HCT116 (cell line): ENCODE results near the gene AKAP4. TPM values are rescaled to one million over a fixed set of nuclear protein-coding genes. Genes with fewer than 3 reads are reported as not detected.

Experiments used
- ATAC-seq: fragments of 200-7000 bp; cut with Tn5 transposase; 2 replicates; pipeline ENCODE4 v1.9.1; 2020; ENCODE audit warnings: mild to moderate bottlenecking, moderate library complexity
- BruUV-seq: library from RNA; stranded (reverse); fragments of 400-500 nt; replicated peaks from 2 replicates; lab custom pipeline; 2021; lab: Mats Ljungman, UMichigan
- CTCF ChIA-PET: fragments of 300-600 bp; sonication (Branson Sonifier 250); formaldehyde crosslinking; loops from one replicate; lab custom pipeline; 2021; ENCODE audit warnings: antibody characterized with exemption; lab: Charles Lee
- POLR2A ChIA-PET: fragments of 300-600, 350-600 bp; sonication (Branson Sonifier 250); formaldehyde crosslinking; loops from one replicate; lab custom pipeline; 2021; ENCODE audit warnings: antibody characterized with exemption; lab: Charles Lee
- RAD21 ChIA-PET, 2 experiments: fragments of 300-600 bp; sonication (Branson Sonifier 250); formaldehyde crosslinking; loops; one replicate each; lab custom pipeline; 2023; ENCODE audit warnings: low total read pairs in 2 of 2; ENCODE audit not compliant: uncharacterized antibody in 2 of 2, unreplicated experiment in 2 of 2, low non-redundant PET in 1 of 2; lab: Charles Lee
- DNase-seq: peaks from one replicate; pipeline ENCODE4 v3.0.0-alpha.2; 2010; ENCODE audit warnings: low read depth, low spot score
- H2AFZ ChIP-seq: fragments of 200-600 bp; shearing (Covaris generic), sonication (generic); 2 replicates; pipeline ENCODE4 v1.6.1; 2017; ENCODE audit warnings: low read depth, mixed run types, mixed read lengths, antibody characterized with exemption, low read length; ENCODE audit not compliant: poor library complexity, severe bottlenecking
- H3K27ac ChIP-seq: 2 replicates; pipeline ENCODE4 v1.5.1; 2012; ENCODE audit warnings: low read depth, low read length
- H3K27me3 ChIP-seq: fragments of 200-600 bp; sonication (generic); 2 replicates; pipeline ENCODE4 v1.6.1; 2016; ENCODE audit warnings: mixed run types, low read length, mixed read lengths; ENCODE audit not compliant: insufficient read depth
- H3K36me3 ChIP-seq, 2 experiments: fragments of 200-500 bp in 1 of 2; fragments of 200-600 bp in 1 of 2; sonication (Bioruptor generic) in 1 of 2; sonication (generic) in 1 of 2; 2 replicates each; pipeline versions ENCODE4 v1.5.1 to v1.6.1; 2014 to 2016; ENCODE audit warnings: low read length in 2 of 2, inconsistent platforms in 1 of 2, mixed read lengths in 1 of 2, mixed run types in 1 of 2; ENCODE audit not compliant: insufficient read depth in 2 of 2, control insufficient read depth in 1 of 2
- H3K4me1 ChIP-seq, 2 experiments: fragments of 200-600 bp in 1 of 2; sonication (generic) in 1 of 2; 2 replicates each; pipeline versions ENCODE4 v1.5.1 to v1.6.1; 2012 to 2017; ENCODE audit warnings: low read length in 2 of 2, inconsistent platforms in 1 of 2, mild to moderate bottlenecking in 1 of 2, mixed read lengths in 1 of 2, mixed run types in 1 of 2, moderate library complexity in 1 of 2; ENCODE audit not compliant: insufficient read depth in 2 of 2, control insufficient read depth in 1 of 2
- H3K4me2 ChIP-seq: fragments of 200-600 bp; sonication (generic); 2 replicates; pipeline ENCODE4 v1.6.1; 2017; ENCODE audit warnings: mixed run types, low read length, mixed read lengths
- H3K4me3 ChIP-seq, 2 experiments: fragments of 200-600 bp in 1 of 2; sonication (generic) in 1 of 2; replicated peaks in 1 of 2; 2 replicates each; pipeline ENCODE4 v1.5.1; 2011 to 2016; ENCODE audit warnings: low read length in 2 of 2, control low read depth in 1 of 2, low read depth in 1 of 2, mild to moderate bottlenecking in 1 of 2, mixed read lengths in 1 of 2, mixed run types in 1 of 2
- H3K79me2 ChIP-seq: fragments of 200-600 bp; sonication (generic); 2 replicates; pipeline ENCODE4 v1.6.1; 2017; ENCODE audit warnings: mild to moderate bottlenecking, mixed run types, low read length, moderate library complexity, mixed read lengths; ENCODE audit not compliant: insufficient read depth
- H3K9ac ChIP-seq: fragments of 200-600 bp; sonication (generic); 2 replicates; pipeline ENCODE4 v1.6.1; 2016; ENCODE audit warnings: low read length, mixed read lengths
- H3K9me2 ChIP-seq: fragments of 200-600 bp; sonication (generic), shearing (Covaris generic); 2 replicates; pipeline ENCODE4 v1.6.1; 2017; ENCODE audit warnings: mixed run types, mild to moderate bottlenecking, moderate library complexity; ENCODE audit not compliant: insufficient read depth
- H3K9me3 ChIP-seq, 2 experiments: fragments of 200-500 bp in 1 of 2; fragments of 200-600 bp in 1 of 2; sonication (Bioruptor generic) in 1 of 2; sonication (generic) in 1 of 2; 2 replicates each; pipeline ENCODE4 v1.6.1; 2014 to 2017; ENCODE audit warnings: low read length in 2 of 2, mixed read lengths in 2 of 2, inconsistent platforms in 1 of 2, low read depth in 1 of 2, mild to moderate bottlenecking in 1 of 2, mixed run types in 1 of 2, moderate library complexity in 1 of 2; ENCODE audit not compliant: control insufficient read depth in 1 of 2, insufficient read depth in 1 of 2
- H4K20me1 ChIP-seq: fragments of 200-600 bp; sonication (generic), shearing (Covaris generic); 2 replicates; pipeline ENCODE4 v1.6.1; 2017; ENCODE audit warnings: mixed run types, mild to moderate bottlenecking, moderate library complexity; ENCODE audit not compliant: insufficient read depth
- CBX3 ChIP-seq: IDR thresholded peaks from 2 replicates; pipeline ENCODE4 v1.6.1; 2012; ENCODE audit warnings: low read depth
- CEBPB ChIP-seq: IDR thresholded peaks from 2 replicates; pipeline ENCODE4 v1.6.1; 2012; ENCODE audit warnings: low read depth
- EGR1 ChIP-seq: IDR thresholded peaks from 2 replicates; pipeline ENCODE4 v1.6.1; 2012; ENCODE audit warnings: low read depth
- ELF1 ChIP-seq: IDR thresholded peaks from 2 replicates; pipeline ENCODE4 v1.6.1; 2012; ENCODE audit warnings: low read depth, borderline replicate concordance
- EZH2 ChIP-seq: fragments of 200-600 bp; sonication (generic); IDR thresholded peaks from 2 replicates; pipeline ENCODE4 v1.6.1; 2017; ENCODE audit warnings: antibody characterized with exemption, mixed run types
- FOSL1 ChIP-seq: IDR thresholded peaks from 2 replicates; pipeline ENCODE4 v1.6.1; 2012; ENCODE audit warnings: low read depth
- JUND ChIP-seq: IDR thresholded peaks from 2 replicates; pipeline ENCODE4 v1.6.1; 2012
- POLR2A ChIP-seq: IDR thresholded peaks from 2 replicates; pipeline ENCODE4 v1.7.0; 2011; ENCODE audit warnings: borderline replicate concordance; ENCODE audit not compliant: insufficient read depth, insufficient read length; ENCODE audit errors: extremely low read depth
- POLR2AphosphoS5 ChIP-seq: IDR thresholded peaks from 2 replicates; pipeline ENCODE4 v1.6.1; 2011; ENCODE audit warnings: mild to moderate bottlenecking, low read depth, low read length, moderate library complexity
- RAD21 ChIP-seq: IDR thresholded peaks from 2 replicates; pipeline ENCODE4 v1.6.1; 2012; ENCODE audit warnings: low read depth, mild to moderate bottlenecking
- SIN3A ChIP-seq: IDR thresholded peaks from 2 replicates; pipeline ENCODE4 v1.6.1; 2012; ENCODE audit warnings: low read depth
- SP1 ChIP-seq: IDR thresholded peaks from 2 replicates; pipeline ENCODE4 v1.6.1; 2012; ENCODE audit warnings: low read depth
- SRF ChIP-seq: IDR thresholded peaks from 2 replicates; pipeline ENCODE4 v1.6.1; 2012; ENCODE audit warnings: low read depth
- TCF7L2 ChIP-seq: IDR thresholded peaks from 2 replicates; pipeline ENCODE4 v1.7.0; 2011; ENCODE audit warnings: borderline replicate concordance, inconsistent platforms; ENCODE audit not compliant: insufficient read depth, insufficient read length; ENCODE audit errors: extremely low read depth
- ZFX ChIP-seq: fragments of 450-650 bp; IDR thresholded peaks from 2 replicates; pipeline ENCODE4 v1.6.1; 2017
- ZNF274 ChIP-seq: fragments of 200-500 bp; sonication (Bioruptor generic); IDR thresholded peaks from 2 replicates; pipeline ENCODE4 v1.6.1; 2014; ENCODE audit warnings: mild to moderate bottlenecking, low read depth, low read length, inconsistent platforms
- intact Hi-C: fragments of 100-400 bp; cut with micrococcal nuclease; formaldehyde crosslinking; loops from 2 replicates; pipeline ENCODE4 v1.10.0; 2022
- total RNA-seq: library from RNA; stranded (reverse); gene quantifications from one replicate; pipeline ENCODE4 v1.2.1, GENCODE V29; 2021; ENCODE audit not compliant: unreplicated experiment
- TF ChIP-seq, protein P1 (sequence below): IDR thresholded peaks from 2 replicates; pipeline ENCODE4 v1.6.1; 2012
- TF ChIP-seq, protein P2 (sequence below), 3 experiments: fragments of 200-600 bp in 1 of 3; sonication (generic) in 1 of 3; IDR thresholded peaks in 2 of 3; conservative IDR thresholded peaks in 1 of 3; 2 replicates each; pipeline ENCODE4 v1.5.1; 2012 to 2017; ENCODE audit warnings: low read depth in 2 of 3, low read length in 2 of 3, antibody characterized with exemption in 1 of 3, borderline replicate concordance in 1 of 3, control low read depth in 1 of 3, mild to moderate bottlenecking in 1 of 3, mixed read lengths in 1 of 3, mixed run types in 1 of 3, moderate library complexity in 1 of 3; ENCODE audit not compliant: insufficient read depth in 1 of 3
- TF ChIP-seq, protein P3 (sequence below): IDR thresholded peaks from 2 replicates; pipeline ENCODE4 v1.6.1; 2011; ENCODE audit warnings: mild to moderate bottlenecking, low read length, moderate library complexity; ENCODE audit not compliant: insufficient replicate concordance; ENCODE audit errors: extremely low read depth

AKAP4 gene
- total RNA-seq, 1 experiment from 2014 or later: not detected

DNA sequence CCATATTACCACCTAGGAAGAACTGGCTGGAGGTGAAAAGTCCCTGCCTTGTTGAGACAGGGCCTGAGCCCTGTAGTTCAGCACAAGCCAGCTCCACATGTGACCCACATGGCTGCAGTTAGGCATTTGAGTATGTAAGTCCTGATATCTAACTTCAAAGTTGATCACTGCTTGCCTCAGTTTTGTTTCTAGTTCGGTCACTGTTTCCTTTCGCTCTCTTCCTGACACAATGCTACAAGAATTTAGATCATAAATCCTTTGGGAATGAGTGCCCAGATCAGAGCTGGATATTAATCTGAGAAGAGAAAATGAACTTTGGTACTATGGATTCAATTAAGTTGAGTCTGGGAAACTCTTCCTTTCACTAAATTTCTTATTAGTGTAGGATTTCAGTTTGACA, 48.4 kb downstream of the AKAP4 start:
- H3K27ac ChIP-seq: no peak overlapping the region
- no peaks in the 10 kb centered on the region for H3K27me3 ChIP-seq
- no peaks in the 10 kb centered on the region for H3K9me3 ChIP-seq
- no peaks in the 10 kb centered on the region for H3K36me3 ChIP-seq
- ChIA-PET CTCF (no interaction called here), POLR2A (no interaction called here), RAD21 (no interaction called here)
- DNase-seq (no peak), ATAC-seq (no peak)
- no peaks in the 10 kb centered on the region for H3K9me2 ChIP-seq
- H3K9ac ChIP-seq: no peak overlapping the region
- no TSS peak for BruUV-seq
- H2AFZ ChIP-seq: no peak overlapping the region
- H3K4me3 ChIP-seq: no peak overlapping the region
- H3K79me2 ChIP-seq: no peaks in the 10 kb centered on the region
- intact Hi-C loops: no loop called here
- no peaks in the 10 kb centered on the region for H3K4me1 ChIP-seq
- no peak overlapping the region for H3K4me2 ChIP-seq
- no peaks in the 10 kb centered on the region for H4K20me1 ChIP-seq
- TF ChIP-seq, protein P1, sequence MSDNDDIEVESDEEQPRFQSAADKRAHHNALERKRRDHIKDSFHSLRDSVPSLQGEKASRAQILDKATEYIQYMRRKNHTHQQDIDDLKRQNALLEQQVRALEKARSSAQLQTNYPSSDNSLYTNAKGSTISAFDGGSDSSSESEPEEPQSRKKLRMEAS: no peak
- no peak for TF ChIP-seq ZFX

DNA sequence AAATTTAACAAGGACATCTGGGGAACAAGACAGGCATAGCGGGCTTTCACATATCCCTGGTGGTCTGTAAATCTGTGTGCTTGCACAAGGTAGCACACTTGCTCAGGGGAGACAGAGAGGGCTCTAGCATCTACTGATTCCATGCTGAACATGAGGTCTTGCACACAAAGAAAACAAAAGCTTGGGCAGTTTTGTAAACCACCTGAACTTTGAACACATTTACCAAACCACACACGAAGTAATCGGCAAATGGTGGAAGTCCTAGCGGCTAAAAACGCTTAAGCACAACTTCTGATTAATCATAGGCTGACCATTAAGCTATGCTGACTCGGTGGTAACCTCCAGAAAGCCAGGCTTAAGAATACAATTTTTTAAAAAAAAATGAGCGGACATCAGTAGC, 52.8 kb downstream of the AKAP4 start:
- no peak for ATAC-seq
- Histone ChIP-seq H3K9me3 (no peaks in the 10 kb centered on the region), H3K27me3 (no peaks in the 10 kb centered on the region), H3K4me3 (no peak overlapping the region), H4K20me1 (no peaks in the 10 kb centered on the region), H3K4me1 (no peaks in the 10 kb centered on the region), H3K4me2 (no peak overlapping the region), H3K9me2 (no peaks in the 10 kb centered on the region), H3K79me2 (no peaks in the 10 kb centered on the region), H2AFZ (no peak overlapping the region), H3K27ac (no peak overlapping the region)
- intact Hi-C loops: no loop called here
- RAD21 ChIA-PET: no interaction called here
- POLR2A ChIA-PET: no interaction called here
- BruUV-seq: no TSS peak
- TF ChIP-seq, protein P2, sequence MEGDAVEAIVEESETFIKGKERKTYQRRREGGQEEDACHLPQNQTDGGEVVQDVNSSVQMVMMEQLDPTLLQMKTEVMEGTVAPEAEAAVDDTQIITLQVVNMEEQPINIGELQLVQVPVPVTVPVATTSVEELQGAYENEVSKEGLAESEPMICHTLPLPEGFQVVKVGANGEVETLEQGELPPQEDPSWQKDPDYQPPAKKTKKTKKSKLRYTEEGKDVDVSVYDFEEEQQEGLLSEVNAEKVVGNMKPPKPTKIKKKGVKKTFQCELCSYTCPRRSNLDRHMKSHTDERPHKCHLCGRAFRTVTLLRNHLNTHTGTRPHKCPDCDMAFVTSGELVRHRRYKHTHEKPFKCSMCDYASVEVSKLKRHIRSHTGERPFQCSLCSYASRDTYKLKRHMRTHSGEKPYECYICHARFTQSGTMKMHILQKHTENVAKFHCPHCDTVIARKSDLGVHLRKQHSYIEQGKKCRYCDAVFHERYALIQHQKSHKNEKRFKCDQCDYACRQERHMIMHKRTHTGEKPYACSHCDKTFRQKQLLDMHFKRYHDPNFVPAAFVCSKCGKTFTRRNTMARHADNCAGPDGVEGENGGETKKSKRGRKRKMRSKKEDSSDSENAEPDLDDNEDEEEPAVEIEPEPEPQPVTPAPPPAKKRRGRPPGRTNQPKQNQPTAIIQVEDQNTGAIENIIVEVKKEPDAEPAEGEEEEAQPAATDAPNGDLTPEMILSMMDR (IDR thresholded peaks at IDR 0.05 in 2 of 3, conservative IDR thresholded peaks at IDR 0.05 in 1 of 3; ENCODE audit: borderline replicate concordance in 1 of 3, insufficient read depth in 1 of 3, low read depth in 2 of 3, low read length in 2 of 3): no peak
- no peak for TF ChIP-seq FOSL1
- no peak for TF ChIP-seq EZH2
- no peak for TF ChIP-seq CEBPB
- TF ChIP-seq RAD21: no peak
- TF ChIP-seq POLR2AphosphoS5: no peak
- no peak for TF ChIP-seq SRF
- no peak for TF ChIP-seq CBX3
- TF ChIP-seq EGR1: no peak
- TF ChIP-seq, protein P3, sequence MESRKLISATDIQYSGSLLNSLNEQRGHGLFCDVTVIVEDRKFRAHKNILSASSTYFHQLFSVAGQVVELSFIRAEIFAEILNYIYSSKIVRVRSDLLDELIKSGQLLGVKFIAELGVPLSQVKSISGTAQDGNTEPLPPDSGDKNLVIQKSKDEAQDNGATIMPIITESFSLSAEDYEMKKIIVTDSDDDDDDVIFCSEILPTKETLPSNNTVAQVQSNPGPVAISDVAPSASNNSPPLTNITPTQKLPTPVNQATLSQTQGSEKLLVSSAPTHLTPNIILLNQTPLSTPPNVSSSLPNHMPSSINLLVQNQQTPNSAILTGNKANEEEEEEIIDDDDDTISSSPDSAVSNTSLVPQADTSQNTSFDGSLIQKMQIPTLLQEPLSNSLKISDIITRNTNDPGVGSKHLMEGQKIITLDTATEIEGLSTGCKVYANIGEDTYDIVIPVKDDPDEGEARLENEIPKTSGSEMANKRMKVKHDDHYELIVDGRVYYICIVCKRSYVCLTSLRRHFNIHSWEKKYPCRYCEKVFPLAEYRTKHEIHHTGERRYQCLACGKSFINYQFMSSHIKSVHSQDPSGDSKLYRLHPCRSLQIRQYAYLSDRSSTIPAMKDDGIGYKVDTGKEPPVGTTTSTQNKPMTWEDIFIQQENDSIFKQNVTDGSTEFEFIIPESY: no peak
- TF ChIP-seq ELF1: no peak
- no peak for TF ChIP-seq SP1
- no peak for TF ChIP-seq ZNF274
- no peak for TF ChIP-seq SIN3A
- no peak for TF ChIP-seq JUND
- no peak for TF ChIP-seq ZFX
- TF ChIP-seq TCF7L2: no peak
- TF ChIP-seq POLR2A: no peak
- TF ChIP-seq, all 23 proteins: peak for 0
- DNase-seq: no peak
- H3K36me3 ChIP-seq: no peaks in the 10 kb centered on the region
- no peak overlapping the region for H3K9ac ChIP-seq
- CTCF ChIA-PET: no interaction called here
